Neural cell (in vitro differentiated cells): ENCODE data around the gene PDCD4. TPM values are rescaled to one million over a fixed set of nuclear protein-coding genes. Genes with fewer than 3 reads are reported as not detected.

Source experiments
- H2AFZ ChIP-seq: fragments of 200-600, 300-800 bp; sonication (generic), shearing (Covaris generic); 2 replicates; pipeline ENCODE4 v1.6.0; 2014; ENCODE audit warnings: low read depth, mild to moderate bottlenecking, antibody characterized with exemption, low read length, moderate library complexity
- H3F3A ChIP-seq: fragments of 200-600 bp; shearing (Covaris generic); 2 replicates; pipeline ENCODE4 v1.6.1; 2016; ENCODE audit warnings: mild to moderate bottlenecking, moderate library complexity, mixed read lengths, antibody characterized with exemption, low read length; ENCODE audit not compliant: insufficient read depth, poor library complexity, severe bottlenecking
- H3K27ac ChIP-seq: fragments of 200-600, 300-800 bp; sonication (generic), shearing (Covaris generic); 2 replicates; pipeline ENCODE4 v1.5.1; 2014; ENCODE audit warnings: mild to moderate bottlenecking, low read length, moderate library complexity
- H3K27me3 ChIP-seq: fragments of 300-800, 200-600 bp; sonication (generic), shearing (Covaris generic); 2 replicates; pipeline ENCODE4 v1.6.0; 2014; ENCODE audit warnings: mild to moderate bottlenecking, low read depth, low read length, moderate library complexity; ENCODE audit not compliant: insufficient read depth
- H3K36me3 ChIP-seq: fragments of 300-800, 200-600 bp; sonication (generic), shearing (Covaris generic); 2 replicates; pipeline ENCODE4 v1.5.1; 2014; ENCODE audit warnings: mild to moderate bottlenecking, antibody characterized with exemption, low read length, moderate library complexity; ENCODE audit not compliant: insufficient read depth
- H3K4me2 ChIP-seq: fragments of 300-800, 200-600 bp; sonication (generic), shearing (Covaris generic); 2 replicates; pipeline ENCODE4 v1.6.0; 2014; ENCODE audit warnings: mild to moderate bottlenecking, low read length
- H3K4me3 ChIP-seq: fragments of 300-800, 200-600 bp; sonication (generic), shearing (Covaris generic); 2 replicates; pipeline ENCODE4 v1.5.1; 2014; ENCODE audit warnings: mild to moderate bottlenecking, low read length, moderate library complexity
- H3K79me2 ChIP-seq: fragments of 200-600 bp; shearing (Covaris generic); replicated peaks from 2 replicates; pipeline ENCODE4 v1.6.0; 2014; ENCODE audit warnings: mild to moderate bottlenecking, low read length, moderate library complexity; ENCODE audit not compliant: insufficient read depth
- H3K9ac ChIP-seq: fragments of 300-800, 200-600 bp; sonication (generic), shearing (Covaris generic); 2 replicates; pipeline ENCODE4 v1.6.1; 2016; ENCODE audit warnings: mild to moderate bottlenecking, low read length, mixed read lengths
- H3K9me2 ChIP-seq: fragments of 200-600 bp; shearing (Covaris generic); 2 replicates; pipeline ENCODE4 v1.6.1; 2016; ENCODE audit warnings: mild to moderate bottlenecking, low read length, mixed read lengths; ENCODE audit not compliant: insufficient read depth
- H3K9me3 ChIP-seq: fragments of 200-600, 300-800 bp; sonication (generic), shearing (Covaris generic); 2 replicates; pipeline ENCODE4 v1.6.1; 2016; ENCODE audit warnings: mild to moderate bottlenecking, mixed run types, low read length, moderate library complexity, mixed read lengths
- H4K20me1 ChIP-seq: fragments of 200-600 bp; shearing (Covaris generic); 2 replicates; pipeline ENCODE4 v1.6.1; 2016; ENCODE audit warnings: mild to moderate bottlenecking, mixed run types; ENCODE audit not compliant: insufficient read depth
- EP300 ChIP-seq: fragments of 450-650 bp; conservative IDR thresholded peaks from 2 replicates; pipeline ENCODE4 v1.6.1; 2014; ENCODE audit warnings: antibody characterized with exemption, mild to moderate bottlenecking, moderate library complexity; ENCODE audit not compliant: poor library complexity, severe bottlenecking
- EZH2 ChIP-seq: fragments of 200-600, 300-800 bp; shearing (Covaris generic), sonication (generic); IDR thresholded peaks from 2 replicates; pipeline ENCODE4 v1.6.1; 2014; ENCODE audit warnings: antibody characterized with exemption, low read length, borderline replicate concordance, mild to moderate bottlenecking; ENCODE audit not compliant: insufficient read depth, poor library complexity, severe bottlenecking
- MXI1 ChIP-seq: fragments of 450-650 bp; conservative IDR thresholded peaks from 2 replicates; pipeline ENCODE4 v1.6.1; 2014; ENCODE audit warnings: antibody characterized with exemption, mild to moderate bottlenecking; ENCODE audit not compliant: poor library complexity, severe bottlenecking
- POLR2AphosphoS5 ChIP-seq: IDR thresholded peaks from 2 replicates; pipeline ENCODE4 v1.6.1; 2012
- RAD21 ChIP-seq: fragments of 450-650 bp; conservative IDR thresholded peaks from 2 replicates; pipeline ENCODE4 v1.6.1; 2014; ENCODE audit warnings: antibody characterized with exemption, mild to moderate bottlenecking, moderate library complexity
- SMC3 ChIP-seq: fragments of 450-650 bp; conservative IDR thresholded peaks from 2 replicates; pipeline ENCODE4 v1.6.1; 2014; ENCODE audit warnings: antibody characterized with exemption, mild to moderate bottlenecking, moderate library complexity; ENCODE audit not compliant: poor library complexity
- TAF1 ChIP-seq: IDR thresholded peaks from 2 replicates; pipeline ENCODE4 v1.6.1; 2012; ENCODE audit warnings: low read depth
- polyA plus RNA-seq: library from polyadenylated mRNA; depleted of rRNA; stranded (reverse); fragments of >200 nt; gene quantifications from 2 replicates; pipeline ENCODE4 v1.2.3, GENCODE V29; 2014
- TF ChIP-seq, protein P1 (sequence below): IDR thresholded peaks from 2 replicates; pipeline ENCODE4 v1.6.1; 2012; ENCODE audit warnings: borderline replicate concordance
- TF ChIP-seq, protein P2 (sequence below): fragments of 450-650 bp; IDR thresholded peaks from 2 replicates; pipeline ENCODE4 v1.5.1; 2014; ENCODE audit warnings: antibody characterized with exemption, mild to moderate bottlenecking, moderate library complexity; ENCODE audit not compliant: poor library complexity, severe bottlenecking

Gene PDCD4
- polyA plus RNA-seq, 1 donor from 2014 or later: 83.5 TPM

DNA sequence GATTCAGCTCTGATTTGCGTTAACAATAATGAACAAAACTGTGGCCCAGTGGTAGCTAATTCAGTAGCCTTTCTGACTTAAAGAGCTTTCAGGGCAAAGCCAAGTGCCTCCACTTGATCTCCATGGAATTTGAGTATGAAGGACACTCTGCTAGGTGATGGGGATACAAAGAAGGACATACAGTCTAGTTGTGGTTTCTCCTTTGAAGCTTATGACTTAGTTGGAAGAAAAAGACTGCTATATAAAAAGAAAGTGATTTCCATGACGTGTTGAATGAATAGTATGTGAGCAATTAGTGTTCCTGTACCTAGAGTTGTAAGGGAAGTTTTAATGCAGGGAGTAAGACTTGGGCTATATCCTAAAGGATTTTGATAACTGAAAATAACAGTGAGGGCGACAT is 8.3 kb downstream of the PDCD4 start:
- Histone ChIP-seq H3K27ac (no peak overlapping the region), H3K4me2 (no peak overlapping the region), H3K9me2 (no peaks in the 10 kb centered on the region), H2AFZ (no peak overlapping the region), H3K4me3 (no peak overlapping the region), H3K79me2 (peaks cover 27% of the 10 kb centered on the region), H3K27me3 (no peaks in the 10 kb centered on the region), H3K36me3 (no peaks in the 10 kb centered on the region), H3K9me3 (no peaks in the 10 kb centered on the region), H4K20me1 (no peaks in the 10 kb centered on the region), H3K9ac (no peak overlapping the region), H3F3A (no peaks in the 10 kb centered on the region)
- TF ChIP-seq TAF1 (no peak), EP300 (no peak), SMC3 (no peak)
- TF ChIP-seq, protein P1, sequence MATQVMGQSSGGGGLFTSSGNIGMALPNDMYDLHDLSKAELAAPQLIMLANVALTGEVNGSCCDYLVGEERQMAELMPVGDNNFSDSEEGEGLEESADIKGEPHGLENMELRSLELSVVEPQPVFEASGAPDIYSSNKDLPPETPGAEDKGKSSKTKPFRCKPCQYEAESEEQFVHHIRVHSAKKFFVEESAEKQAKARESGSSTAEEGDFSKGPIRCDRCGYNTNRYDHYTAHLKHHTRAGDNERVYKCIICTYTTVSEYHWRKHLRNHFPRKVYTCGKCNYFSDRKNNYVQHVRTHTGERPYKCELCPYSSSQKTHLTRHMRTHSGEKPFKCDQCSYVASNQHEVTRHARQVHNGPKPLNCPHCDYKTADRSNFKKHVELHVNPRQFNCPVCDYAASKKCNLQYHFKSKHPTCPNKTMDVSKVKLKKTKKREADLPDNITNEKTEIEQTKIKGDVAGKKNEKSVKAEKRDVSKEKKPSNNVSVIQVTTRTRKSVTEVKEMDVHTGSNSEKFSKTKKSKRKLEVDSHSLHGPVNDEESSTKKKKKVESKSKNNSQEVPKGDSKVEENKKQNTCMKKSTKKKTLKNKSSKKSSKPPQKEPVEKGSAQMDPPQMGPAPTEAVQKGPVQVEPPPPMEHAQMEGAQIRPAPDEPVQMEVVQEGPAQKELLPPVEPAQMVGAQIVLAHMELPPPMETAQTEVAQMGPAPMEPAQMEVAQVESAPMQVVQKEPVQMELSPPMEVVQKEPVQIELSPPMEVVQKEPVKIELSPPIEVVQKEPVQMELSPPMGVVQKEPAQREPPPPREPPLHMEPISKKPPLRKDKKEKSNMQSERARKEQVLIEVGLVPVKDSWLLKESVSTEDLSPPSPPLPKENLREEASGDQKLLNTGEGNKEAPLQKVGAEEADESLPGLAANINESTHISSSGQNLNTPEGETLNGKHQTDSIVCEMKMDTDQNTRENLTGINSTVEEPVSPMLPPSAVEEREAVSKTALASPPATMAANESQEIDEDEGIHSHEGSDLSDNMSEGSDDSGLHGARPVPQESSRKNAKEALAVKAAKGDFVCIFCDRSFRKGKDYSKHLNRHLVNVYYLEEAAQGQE: no peak

DNA sequence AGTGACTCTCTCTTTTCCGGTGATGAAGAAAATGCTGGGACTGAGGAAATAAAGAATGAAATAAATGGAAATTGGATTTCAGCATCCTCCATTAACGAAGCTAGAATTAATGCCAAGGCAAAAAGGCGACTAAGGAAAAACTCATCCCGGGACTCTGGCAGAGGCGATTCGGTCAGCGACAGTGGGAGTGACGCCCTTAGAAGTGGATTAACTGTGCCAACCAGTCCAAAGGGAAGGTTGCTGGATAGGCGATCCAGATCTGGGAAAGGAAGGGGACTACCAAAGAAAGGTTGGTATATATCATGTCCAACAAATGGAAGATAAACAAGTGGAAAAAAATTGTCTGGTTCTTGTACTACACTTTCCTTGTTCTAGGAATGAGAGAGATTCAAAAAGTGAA is 9.5 kb downstream of the PDCD4 start:
- TF ChIP-seq POLR2AphosphoS5 (no peak), EP300 (no peak), RAD21 (no peak), MXI1 (no peak), TAF1 (no peak), SMC3 (no peak), EZH2 (no peak)
- TF ChIP-seq, protein P1: no peak
- TF ChIP-seq, protein P2, sequence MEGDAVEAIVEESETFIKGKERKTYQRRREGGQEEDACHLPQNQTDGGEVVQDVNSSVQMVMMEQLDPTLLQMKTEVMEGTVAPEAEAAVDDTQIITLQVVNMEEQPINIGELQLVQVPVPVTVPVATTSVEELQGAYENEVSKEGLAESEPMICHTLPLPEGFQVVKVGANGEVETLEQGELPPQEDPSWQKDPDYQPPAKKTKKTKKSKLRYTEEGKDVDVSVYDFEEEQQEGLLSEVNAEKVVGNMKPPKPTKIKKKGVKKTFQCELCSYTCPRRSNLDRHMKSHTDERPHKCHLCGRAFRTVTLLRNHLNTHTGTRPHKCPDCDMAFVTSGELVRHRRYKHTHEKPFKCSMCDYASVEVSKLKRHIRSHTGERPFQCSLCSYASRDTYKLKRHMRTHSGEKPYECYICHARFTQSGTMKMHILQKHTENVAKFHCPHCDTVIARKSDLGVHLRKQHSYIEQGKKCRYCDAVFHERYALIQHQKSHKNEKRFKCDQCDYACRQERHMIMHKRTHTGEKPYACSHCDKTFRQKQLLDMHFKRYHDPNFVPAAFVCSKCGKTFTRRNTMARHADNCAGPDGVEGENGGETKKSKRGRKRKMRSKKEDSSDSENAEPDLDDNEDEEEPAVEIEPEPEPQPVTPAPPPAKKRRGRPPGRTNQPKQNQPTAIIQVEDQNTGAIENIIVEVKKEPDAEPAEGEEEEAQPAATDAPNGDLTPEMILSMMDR: no peak
- H3K9me2 ChIP-seq: no peaks in the 10 kb centered on the region
- no peaks in the 10 kb centered on the region for H3K9me3 ChIP-seq
- H3K79me2 ChIP-seq: peaks cover 15% of the 10 kb centered on the region
- no peaks in the 10 kb centered on the region for H3F3A ChIP-seq
- no peaks in the 10 kb centered on the region for H3K27me3 ChIP-seq
- H3K4me3 ChIP-seq: no peak overlapping the region
- H2AFZ ChIP-seq: no peak overlapping the region
- H3K27ac ChIP-seq: no peak overlapping the region
- H4K20me1 ChIP-seq: no peaks in the 10 kb centered on the region
- no peak overlapping the region for H3K9ac ChIP-seq
- H3K36me3 ChIP-seq: peaks cover 2% of the 10 kb centered on the region
- H3K4me2 ChIP-seq: no peak overlapping the region
